ENCODE data around the gene ANO3.
"Not testable (repeated sequence)": the region's sequence is repeated elsewhere in the genome, so short reads cannot be mapped to it uniquely, and the experiment has no call there.

The ANO3 gene

DNA sequence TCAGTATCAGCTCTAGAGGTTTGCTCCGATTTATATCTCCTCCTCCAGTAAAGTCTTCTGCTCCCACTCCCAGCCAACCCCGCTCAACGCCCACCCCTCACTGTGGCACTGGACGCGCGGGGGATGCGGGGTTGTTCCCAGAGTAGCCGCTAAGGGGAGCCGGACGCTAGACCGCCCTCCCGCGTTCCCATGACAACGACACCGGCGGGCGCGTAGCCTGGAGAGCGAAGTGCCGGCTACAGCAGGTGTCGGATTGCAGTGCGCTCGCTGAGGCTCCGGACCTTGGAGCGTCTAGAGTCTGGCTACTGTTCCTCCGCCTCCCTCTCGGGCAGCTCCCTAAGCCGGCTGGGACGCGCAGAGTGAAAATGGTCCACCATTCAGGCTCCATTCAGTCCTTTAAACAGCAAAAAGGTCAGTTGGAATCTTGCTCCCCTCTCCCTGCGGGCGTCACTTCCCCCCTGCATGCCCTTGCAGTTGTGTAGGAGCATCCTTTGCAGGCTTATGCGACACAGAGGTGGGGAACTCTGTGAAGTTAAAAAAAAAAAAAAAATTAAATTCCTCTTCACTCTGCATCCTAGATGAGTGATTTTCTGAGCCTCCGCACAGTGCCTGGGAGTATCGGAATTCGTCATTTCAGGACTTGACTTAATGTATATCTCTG lies at the start of gene ANO3:
Gene ANO3 (plus strand): TSS at position 220 of the 661 bp plus-strand sequence. CDS start 146 bp downstream, at position 366.
- no peak for DNase-seq

DNA sequence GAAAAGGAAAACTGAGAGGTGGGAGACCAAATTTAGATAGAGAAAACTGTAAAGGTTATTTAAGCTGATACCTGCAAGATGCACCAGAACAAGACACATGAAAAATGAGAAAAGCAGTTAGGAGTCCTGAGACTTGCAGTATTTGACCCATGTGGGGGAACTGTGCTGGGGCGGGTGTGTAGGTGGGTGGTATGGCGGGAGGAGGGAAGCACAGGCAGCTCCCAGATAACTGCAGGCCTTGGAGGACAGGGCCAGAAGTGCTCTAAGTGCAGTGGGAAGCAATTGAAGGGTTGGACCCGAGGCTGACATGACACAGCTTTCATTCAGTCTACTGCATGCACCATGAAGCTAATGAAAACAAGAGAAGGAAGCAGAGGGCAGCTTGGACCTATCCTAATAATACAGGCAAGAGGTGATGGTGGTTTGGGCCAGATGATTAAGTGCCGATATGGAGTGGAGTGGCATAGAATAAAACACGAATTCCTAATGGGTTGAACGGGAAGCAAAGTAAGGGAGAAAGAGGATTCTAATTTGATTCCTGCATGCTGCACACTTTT lies 48.0 kb upstream of the ANO3 start:
- no peak for DNase-seq

DNA sequence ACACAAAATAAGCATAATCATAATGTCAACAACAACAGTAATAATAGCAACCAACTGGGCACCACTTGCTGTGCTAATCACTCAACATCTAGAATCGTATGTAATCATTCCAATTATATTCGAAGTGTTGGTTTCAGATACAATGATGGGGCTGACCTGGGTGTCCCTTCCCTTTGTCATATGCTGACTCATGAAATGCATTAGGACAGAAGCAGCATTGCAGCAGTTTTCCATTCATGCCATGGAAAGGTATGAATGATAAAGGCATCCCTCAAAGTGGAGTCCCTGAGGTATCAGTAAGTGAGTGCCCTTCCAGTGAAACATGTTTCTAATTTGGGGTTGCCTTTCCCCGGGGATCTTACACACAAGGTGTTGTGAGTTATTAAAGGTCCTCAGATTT lies 46.3 kb upstream of the ANO3 start:
- no peak for DNase-seq

DNA sequence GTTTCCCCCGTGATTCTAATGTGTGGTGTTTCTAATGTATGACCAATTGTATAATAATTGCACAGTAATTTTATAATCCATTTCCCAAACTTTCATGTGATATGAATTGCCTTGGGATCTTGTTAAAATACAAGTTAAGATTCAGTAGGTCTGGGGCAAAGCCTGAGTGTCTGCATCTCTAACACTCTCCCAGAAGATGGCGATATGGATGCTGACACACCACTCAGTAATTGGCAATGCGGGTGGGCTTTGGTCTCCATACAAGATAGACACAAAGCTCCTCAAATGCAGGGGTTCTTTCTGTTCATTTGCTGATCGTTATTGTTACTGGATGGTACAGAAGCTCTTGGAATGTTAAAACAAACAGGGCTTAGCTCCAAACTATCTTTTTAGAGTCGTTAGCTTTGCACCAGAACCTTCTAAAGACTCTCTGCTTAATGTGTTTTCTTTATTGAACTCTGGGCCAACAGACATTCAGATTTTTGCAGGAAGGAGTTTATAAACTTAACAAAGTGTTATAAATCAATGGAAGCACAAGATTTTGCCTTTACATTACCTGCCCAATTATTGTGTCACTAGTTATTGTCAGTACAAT lies 45.4 kb upstream of the ANO3 start:
- DNase-seq = peak in 1 of 2 experiments; percentile 1

DNA sequence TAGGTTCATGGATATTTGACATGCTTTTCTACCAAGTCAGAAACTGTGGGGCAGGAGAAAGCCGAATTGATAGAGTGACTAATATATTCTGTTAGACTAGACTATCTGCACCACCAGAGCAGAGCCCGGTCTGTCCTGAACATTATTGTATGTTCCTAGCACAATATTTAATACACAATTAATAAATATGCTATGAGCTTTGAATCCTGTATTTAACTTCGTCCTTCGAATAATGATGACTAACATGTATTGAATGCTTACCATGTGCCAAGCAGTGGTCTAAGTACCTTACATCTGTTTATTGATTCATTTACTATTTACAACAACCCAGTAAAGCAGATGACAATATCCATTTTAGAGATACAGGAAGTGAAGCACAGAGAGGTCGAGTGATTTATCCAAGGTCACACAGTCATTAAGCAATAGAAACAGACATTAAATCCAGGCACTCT lies 44.8 kb upstream of the ANO3 start:
- no peak for DNase-seq

DNA sequence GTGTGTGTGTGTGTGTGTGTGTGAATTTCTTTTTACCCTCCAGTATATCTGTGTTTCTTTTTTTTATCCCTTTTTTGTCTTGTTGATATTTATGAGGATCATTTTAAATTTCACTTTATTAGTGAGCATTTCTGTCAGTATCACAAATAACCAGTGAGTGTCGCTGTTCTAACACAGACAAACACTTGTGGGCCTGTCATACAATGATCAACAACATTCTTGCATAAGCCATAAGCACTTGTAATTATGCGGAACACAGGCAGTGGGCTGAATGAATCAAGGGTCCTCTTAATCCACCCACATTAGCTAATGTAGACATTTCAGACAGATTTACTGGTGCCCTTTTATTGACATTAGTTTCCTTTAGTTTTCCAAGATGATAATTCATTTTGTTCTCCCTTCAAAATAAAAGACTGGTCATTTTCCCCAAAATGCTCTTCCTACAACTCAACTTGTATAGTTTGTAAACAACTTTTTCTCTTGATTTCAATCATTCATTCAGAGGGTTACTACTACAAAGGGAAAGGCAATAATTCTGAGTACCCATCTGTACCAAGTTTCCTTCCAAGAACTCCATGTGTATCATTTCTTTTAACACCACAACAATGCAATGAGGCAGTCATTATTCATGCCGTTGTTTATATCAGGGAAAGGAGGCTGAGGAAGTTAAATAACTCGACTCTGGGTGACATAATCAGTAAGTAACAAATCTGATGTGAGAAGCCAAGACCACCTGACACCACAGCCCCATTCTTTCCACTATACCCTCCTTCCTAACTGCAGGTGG lies 34.5 kb upstream of the ANO3 start:
- DNase-seq = peak; percentile 53 to 54

DNA sequence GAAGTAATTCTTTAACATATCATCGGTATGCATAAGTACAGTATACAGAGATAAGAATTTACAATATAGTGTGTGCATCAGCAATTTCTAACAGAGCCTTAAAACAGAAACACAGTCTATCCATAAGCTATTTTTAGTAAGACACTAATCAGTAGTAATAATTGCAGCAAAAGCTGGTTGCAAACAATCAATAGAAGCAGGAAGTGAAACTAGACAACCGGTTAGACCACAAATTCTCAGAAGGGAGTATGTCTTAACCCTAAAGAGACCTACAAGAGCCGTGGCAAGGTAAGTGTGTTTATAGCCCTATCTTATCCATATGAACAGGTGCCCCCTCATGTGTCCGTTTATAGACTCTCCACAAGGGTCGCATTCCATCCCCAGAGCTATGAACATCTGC lies 15.6 kb upstream of the ANO3 start:
- not testable (repeated sequence) for DNase-seq

DNA sequence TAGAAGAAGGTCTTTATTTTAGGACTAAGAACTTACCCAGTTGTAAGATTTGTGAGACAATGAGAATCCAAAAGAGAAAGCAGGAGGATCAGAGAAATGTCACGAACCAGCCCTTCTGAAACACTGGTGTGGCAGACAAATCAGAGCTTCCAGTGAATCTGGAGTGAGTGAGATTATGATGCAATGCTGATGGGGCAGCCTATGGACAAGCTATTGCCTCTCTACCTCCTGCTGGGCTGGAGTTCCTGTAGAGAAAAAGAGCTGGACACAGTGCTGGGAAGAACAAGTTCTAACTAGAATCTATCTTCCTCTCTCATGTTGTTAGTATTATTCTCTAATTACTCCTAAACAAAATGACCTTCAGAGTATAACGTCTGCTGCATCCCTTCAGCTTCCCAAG lies 12.0 kb upstream of the ANO3 start:
- DNase-seq = no peak

DNA sequence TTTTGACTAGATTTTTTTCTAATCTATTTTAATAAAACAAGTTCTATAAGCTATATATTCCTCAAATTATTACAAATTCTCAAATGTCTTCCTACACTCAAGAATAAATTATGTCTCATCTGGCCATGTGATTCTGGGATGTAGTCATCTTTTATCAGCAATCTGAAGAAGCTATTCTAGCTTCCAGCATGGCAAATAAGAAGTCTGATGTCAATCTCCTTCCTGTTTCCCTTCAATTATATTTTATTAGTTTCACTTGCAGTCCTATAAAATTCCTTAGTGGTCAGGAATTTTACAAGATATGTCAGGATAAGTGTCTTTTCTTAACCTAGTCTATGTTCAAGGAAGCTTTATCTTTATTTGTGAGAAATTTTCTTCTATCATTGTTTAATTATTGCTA lies 10.4 kb upstream of the ANO3 start:
- DNase-seq = no peak

DNA sequence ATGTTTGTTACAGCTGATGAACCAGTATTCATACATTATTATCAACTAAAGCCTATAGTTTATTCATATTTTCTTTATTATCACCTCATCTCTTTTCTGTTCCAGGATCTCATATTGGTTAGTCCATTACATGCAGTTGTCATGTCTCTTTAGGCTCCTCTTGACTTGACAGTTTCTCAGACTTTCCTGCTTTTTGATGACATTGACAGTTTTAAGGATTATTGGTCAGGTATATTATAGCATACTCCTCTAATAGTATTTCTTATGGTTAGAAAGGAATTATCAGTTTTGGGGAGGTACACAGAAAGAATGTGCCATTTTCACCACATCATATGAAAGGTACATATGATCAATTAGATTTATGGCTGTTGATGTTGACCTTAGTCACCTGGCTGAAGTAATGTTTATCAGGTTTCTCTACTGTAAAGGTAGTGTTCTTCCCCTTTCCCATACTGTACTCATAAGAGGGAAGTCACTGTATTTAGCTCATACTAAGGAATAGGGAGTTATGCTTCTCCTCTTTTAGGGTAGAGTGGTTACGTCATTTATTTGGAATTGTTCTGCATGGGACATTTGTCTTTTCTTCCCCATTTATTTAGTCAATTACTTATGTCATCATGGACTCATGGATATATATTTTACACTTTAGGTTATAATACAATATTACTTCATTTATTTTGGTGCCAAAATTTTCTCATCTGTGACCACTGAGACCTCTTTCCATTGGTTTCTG lies 9.4 kb upstream of the ANO3 start:
- DNase-seq = no peak

DNA sequence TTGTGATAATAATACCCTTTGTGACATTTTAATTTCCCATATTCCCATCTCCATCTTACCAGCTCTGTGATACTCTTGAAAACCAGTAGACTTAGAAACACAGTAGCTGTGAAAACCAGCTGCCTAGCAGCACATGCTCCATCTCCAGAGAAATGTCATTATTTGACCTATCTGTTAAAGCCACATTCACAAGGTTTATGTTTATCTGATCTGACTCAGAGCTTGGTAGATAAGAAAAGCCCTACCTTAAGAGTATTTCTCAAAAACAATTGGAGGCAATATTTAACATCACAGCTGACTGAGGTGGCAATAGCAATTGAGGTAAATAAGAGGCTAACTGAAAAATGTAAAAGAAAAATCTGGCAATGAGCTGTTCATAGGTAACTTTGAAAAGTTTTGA lies 8.1 kb upstream of the ANO3 start:
- DNase-seq = no peak

DNA sequence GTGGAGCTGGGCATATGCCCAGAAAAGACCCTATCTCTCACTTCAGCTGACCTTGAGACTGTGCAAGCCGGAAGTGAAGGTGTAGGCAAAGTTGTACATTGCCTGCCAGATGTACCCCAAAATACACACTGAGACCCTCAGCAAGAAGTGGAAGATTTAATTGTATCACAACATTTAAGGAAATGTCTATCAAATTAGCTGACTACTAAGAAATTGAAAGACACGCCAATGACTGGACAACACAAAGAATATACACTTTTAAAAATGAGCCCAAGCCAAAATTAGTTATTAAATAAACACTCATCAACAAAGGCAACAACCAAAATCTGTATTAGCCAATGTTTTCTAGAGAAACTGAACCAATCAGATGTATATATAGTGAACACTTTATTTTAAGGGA lies 7.7 kb upstream of the ANO3 start:
- DNase-seq = no peak

DNA sequence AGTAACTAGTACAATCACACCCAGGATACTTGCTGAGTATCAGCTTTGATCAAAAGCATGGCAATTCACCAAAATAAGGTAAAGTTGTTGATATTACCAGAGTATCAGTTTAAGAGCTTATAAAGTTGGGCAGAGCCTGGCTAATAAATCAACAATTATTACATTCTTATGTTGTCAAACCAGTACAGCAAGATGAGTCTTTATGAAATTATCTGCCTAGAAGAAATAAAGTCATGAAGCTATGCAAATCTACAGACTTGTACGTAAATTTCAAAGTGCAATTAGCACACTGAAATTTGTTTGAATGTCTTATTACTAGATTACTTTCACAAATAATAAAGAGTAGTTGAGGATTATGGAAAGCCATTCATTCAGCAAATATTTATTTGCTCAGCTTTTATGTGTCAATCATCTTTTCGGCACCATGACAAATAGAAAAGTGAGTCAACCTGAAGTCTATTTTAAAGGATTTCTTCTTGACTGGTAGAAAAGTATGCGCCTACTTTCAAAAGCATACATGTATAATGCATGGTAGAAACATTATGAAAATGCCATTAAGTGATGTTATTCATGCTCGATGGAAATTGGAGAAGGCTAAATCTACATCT lies 5.0 kb upstream of the ANO3 start:
- DNase-seq = no peak

DNA sequence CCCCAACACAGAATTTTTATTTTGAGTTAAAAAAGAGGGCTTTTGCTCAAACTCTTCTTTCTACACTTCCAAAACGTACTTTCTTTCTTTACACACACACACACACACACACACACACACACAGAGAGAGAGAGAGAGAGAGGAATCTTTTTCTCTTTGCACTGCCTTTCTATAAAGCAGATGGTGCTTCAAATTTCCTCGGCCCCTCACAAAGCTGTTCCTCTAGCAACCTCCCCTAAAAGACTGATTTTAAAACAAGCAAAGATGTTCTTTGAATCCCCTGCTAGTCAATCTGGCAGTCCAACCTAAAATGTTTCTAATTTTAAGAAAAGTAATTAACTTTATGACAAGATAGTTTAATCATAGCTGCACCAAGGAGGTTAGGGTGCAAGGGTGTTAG lies 2.7 kb upstream of the ANO3 start:
- DNase-seq = no peak

DNA sequence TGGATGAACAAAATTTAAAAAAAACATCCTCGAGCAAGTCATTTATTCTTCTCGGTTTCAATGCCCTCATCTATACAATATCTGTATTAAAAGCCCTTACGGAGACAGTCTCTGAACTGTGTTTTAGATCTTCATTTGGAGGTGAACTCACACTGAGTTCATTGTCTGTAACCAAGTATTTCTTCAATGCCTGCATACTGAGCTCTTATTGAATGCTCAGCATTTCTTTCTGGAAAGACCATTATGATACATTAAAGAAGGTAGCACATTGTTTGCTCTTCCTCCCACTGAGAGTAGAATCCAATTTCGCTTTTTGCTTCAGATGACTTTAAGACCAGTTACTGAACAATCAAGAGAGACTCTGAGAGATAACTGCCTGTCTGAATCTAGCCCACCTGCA lies 1.7 kb upstream of the ANO3 start:
- no peak for DNase-seq

DNA sequence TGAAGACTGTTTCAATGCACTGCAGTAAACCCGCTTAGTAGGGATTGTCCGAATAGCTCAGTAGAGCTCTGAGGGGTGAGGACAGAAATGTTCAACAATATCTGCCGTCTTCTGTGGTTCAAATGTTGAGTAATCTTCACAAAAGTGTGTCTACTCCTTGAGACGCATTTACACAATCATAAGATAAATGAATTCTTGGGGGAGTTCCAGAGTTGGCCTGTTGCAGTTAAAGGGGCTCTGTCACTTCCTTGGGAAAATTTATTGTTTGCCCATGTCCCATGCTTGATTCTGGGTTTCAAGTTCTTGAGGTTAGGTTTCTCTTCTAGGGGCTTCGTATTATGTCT lies 614 bp downstream of the ANO3 start:
- DNase-seq = no peak

DNA sequence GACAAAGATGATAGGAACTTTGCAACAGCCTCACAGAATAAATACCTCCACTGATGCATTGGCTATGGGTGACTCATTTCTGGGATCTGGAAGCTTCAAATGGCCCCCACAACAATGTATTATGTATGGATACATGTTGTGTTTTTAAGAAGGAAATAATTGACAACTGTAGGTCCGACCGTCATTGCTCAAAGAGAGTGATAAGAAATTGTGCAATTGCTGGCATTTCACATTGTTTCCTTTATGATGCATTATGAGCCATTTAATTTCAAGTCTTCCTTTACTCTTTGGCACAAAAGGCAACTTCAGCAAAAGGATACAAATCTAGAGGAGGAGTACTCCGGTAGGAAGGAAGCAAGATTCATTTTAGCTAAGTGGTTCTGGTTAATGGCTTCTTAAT lies 2.0 kb downstream of the ANO3 start:
- DNase-seq = no peak

DNA sequence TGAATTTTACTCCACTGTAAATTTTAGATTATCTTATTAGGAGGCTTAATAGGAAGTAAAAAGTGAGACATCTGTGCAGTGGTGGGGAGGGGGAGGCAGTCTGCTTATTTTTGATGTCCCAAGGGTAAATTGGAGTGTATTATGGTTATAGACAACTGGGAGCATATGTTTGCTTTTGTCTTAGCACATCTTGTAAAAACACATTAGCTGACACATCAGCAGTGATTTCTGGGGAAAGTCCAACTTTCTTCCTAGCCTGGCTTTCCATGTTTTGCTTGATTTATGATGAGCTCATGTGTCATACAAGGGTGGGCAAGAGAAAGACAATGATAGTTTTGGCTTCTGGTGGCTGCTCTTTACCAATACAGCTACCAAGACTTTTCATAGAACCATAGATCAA lies 4.0 kb downstream of the ANO3 start:
- no peak for DNase-seq

DNA sequence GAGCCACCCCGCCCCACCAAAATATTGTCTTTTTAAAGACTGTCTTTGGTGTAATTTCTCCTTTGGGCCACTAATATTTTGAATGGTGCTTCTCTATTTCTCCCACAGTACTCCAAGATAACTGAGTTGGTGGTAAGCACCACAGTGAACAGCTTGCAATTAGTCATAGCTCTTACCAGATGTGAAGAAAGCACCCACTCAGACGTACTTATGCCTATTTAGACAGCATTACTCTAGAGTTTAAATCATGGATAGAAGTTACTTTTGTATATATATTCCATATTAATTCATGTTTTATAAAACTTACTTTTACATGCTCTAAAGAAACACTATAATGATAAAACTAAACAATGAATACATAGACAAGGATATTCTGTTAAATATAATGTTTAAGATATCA lies 12.7 kb downstream of the ANO3 start:
- no peak for DNase-seq

DNA sequence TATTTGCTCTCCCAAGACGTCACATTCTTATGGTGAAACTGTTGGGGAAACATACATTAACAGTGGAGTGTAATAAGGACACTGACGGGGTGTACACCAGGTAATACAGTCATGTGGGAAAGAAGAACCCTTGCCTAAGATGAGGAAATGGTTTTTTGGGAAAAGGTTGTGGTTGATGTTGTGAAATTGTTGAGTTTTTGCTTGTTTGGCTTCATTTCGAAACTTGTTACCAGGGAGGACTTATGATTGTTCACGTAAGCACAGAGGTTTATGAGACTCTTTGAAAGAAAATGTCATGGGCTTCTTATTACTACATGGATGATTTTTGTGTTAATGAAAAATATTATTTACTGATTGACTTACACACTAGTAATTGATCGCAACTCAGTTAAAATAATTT lies 16.8 kb downstream of the ANO3 start:
- DNase-seq = no peak

DNA sequence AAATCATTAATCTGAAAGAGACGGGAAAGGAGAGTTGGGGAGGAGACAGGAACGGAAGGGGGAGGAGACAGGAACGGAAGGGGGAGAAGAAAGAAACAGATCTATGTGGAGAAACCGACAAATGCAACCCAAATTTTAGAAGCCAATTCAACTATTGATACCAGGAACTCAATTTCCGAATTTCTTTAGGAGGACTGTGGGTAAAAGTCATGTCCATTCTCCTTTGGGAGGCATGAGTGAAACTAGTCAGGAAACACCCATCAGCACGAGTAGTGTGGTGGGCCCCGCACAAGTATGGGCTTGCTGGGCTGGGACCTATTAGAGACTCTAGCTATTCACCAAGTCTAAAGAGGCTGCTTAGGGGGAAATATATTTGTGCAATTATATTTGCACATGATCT lies 18.1 kb downstream of the ANO3 start:
- DNase-seq = no peak

DNA sequence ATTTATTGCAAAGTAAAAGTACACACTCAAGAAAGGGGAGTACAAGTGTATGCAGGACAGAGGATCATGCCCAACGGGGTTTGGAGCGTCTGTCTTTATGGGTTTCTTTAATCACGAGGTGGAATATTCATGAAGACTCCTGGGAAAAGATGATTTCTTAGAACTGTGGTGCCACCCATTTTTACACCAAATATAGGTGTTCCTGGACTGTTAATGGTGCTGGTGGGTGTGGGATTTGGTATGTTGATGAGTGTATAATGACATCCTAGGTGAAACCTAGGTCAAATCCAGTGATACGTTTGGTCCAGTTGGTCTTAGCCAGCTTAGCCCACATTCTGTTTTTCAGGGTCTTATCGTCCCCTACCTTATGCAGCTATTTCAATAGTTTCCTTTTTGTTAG lies 21.1 kb downstream of the ANO3 start:
- no peak for DNase-seq

DNA sequence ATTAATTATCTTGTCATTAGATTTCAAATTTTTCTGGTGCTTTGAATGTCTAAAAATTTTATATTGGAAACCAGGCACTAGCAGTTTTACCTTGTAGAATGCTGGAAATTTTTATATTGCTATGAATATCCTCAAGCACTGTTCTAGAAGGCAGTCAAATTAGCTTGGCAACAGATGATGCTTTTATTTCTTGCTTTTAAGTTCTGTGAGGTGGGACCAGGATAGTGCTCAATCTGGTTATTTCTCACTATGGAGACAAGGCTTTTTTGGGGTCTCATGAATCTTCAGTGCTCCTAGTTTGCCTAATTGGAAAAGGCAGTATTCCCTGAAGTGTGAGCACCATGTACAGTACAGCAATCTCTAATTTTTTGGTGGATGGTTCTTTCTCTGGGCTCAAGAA lies 27.1 kb downstream of the ANO3 start:
- DNase-seq = no peak
